A549 (cell line): Measurements from ENCODE around the gene KCNQ1. TPM values are rescaled to one million over a fixed set of nuclear protein-coding genes. Genes with fewer than 3 reads are reported as not detected.
A peak's percentile ranks its signal among the peaks of the same experiment; 100 is the strongest.

ENCODE experiments used
- ATAC-seq, 2 experiments: fragments of 200-7000 bp in 1 of 2; fragments of >200 bp in 1 of 2; cut with Nextera tagmentation in 1 of 2; cut with Tn5 transposase in 1 of 2; 3 replicates each; pipeline versions ENCODE4 v1.8.0 to v1.9.1; 2018 to 2020; ENCODE audit warnings: mild to moderate bottlenecking in 1 of 2, moderate library complexity in 1 of 2
- CTCF ChIA-PET: fragments of 300-600 bp; sonication (Branson Sonifier 250); formaldehyde crosslinking; extraction: SDS; loops from one replicate; lab custom pipeline; 2021; ENCODE audit warnings: antibody characterized with exemption, inconsistent platforms; lab: Yijun Ruan, JAX
- POLR2A ChIA-PET: fragments of 350-600 bp; formaldehyde crosslinking; extraction: SDS; loops from one replicate; lab custom pipeline; 2021; ENCODE audit warnings: antibody characterized with exemption, inconsistent platforms; lab: Yijun Ruan, JAX
- DNase-seq, 2 experiments: peaks; one replicate each; pipeline versions ENCODE4 v3.0.0 to v3.0.0-alpha.2; 2011 to 2016; ENCODE audit warnings: low read depth in 1 of 2, low spot score in 1 of 2
- FAIRE-seq: peaks from 2 replicates; lab custom pipeline; 2011; peaks lifted over from hg19 to GRCh38; lab: Jason Lieb, UNC
- H3K27ac ChIP-seq, 2 experiments: fragments of >200 bp; sonication (Bioruptor Twin); formaldehyde crosslinking; 3 replicates each; pipeline ENCODE4 v1.5.1; 2016 to 2017
- H3K4me1 ChIP-seq: fragments of >200 bp; sonication (Bioruptor Twin); formaldehyde crosslinking; 3 replicates; pipeline ENCODE4 v1.6.1; 2016
- H3K4me2 ChIP-seq: fragments of >200 bp; sonication (Bioruptor Twin); formaldehyde crosslinking; 3 replicates; pipeline ENCODE4 v1.6.1; 2016
- H3K4me3 ChIP-seq: fragments of >200 bp; sonication (Bioruptor Twin); formaldehyde crosslinking; 3 replicates; pipeline ENCODE4 v1.5.1; 2016
- H3K9me3 ChIP-seq: fragments of >200 bp; sonication (Bioruptor Twin); formaldehyde crosslinking; 3 replicates; pipeline ENCODE4 v1.6.1; 2016
- BCL3 ChIP-seq: fragments of >200 bp; sonication (Bioruptor Twin); formaldehyde crosslinking; IDR thresholded peaks from 3 replicates; pipeline ENCODE4 v1.6.1; 2016
- CHD2 ChIP-seq: fragments of 150-350 bp; IDR thresholded peaks from 2 replicates; pipeline ENCODE4 v1.6.1; 2014; ENCODE audit warnings: low read length; ENCODE audit not compliant: partially characterized antibody
- FOSB ChIP-seq: fragments of 250-450 bp; sonication (Bioruptor Pico); IDR thresholded peaks from 2 replicates; pipeline ENCODE4 v1.5.0; 2020; ENCODE audit warnings: mild to moderate bottlenecking, moderate library complexity
- FOSL2 ChIP-seq, 2 experiments: fragments of 450-650 bp in 1 of 2; fragments of >200 bp in 1 of 2; sonication (Bioruptor Twin) in 1 of 2; formaldehyde crosslinking; IDR thresholded peaks; 2 replicates each; pipeline versions ENCODE4 v1.5.0 to v1.6.1; 2016 to 2020; ENCODE audit warnings: mild to moderate bottlenecking in 1 of 2, moderate library complexity in 1 of 2
- GATA3 ChIP-seq: IDR thresholded peaks from 2 replicates; pipeline ENCODE4 v1.6.1; 2012; ENCODE audit warnings: borderline replicate concordance
- HDAC2 ChIP-seq: fragments of 200-600 bp; sonication (generic); IDR thresholded peaks from 2 replicates; pipeline ENCODE4 v1.6.1; 2016
- HMGXB4 ChIP-seq: fragments of 250-450 bp; sonication (Bioruptor Pico); IDR thresholded peaks from 2 replicates; pipeline ENCODE4 v1.5.0; 2021; ENCODE audit warnings: mild to moderate bottlenecking, moderate library complexity, borderline replicate concordance
- JUN ChIP-seq, 2 experiments: fragments of >200 bp; sonication (Bioruptor Twin); formaldehyde crosslinking; IDR thresholded peaks; 2 replicates in 1 of 2; 3 replicates in 1 of 2; pipeline ENCODE4 v1.6.1; 2016 to 2017
- NPAS2 ChIP-seq: fragments of 250-450 bp; sonication (Bioruptor Pico); IDR thresholded peaks from 2 replicates; pipeline ENCODE4 v1.8.0; 2022; ENCODE audit warnings: mild to moderate bottlenecking, moderate library complexity, borderline replicate concordance
- PHF8 ChIP-seq: fragments of 200-600 bp; sonication (generic); IDR thresholded peaks from 2 replicates; pipeline ENCODE4 v1.6.1; 2016; ENCODE audit warnings: low read depth, mild to moderate bottlenecking, antibody characterized with exemption, moderate library complexity, borderline replicate concordance
- POLR2AphosphoS2 ChIP-seq: conservative IDR thresholded peaks from 2 replicates; pipeline ENCODE4 v1.6.1; 2012; ENCODE audit warnings: low read length, improper control_type of control experiment, inconsistent platforms
- RARB ChIP-seq: fragments of 250-450 bp; sonication (Bioruptor Pico); IDR thresholded peaks from 2 replicates; pipeline ENCODE4 v1.8.0; 2021; ENCODE audit warnings: mild to moderate bottlenecking, moderate library complexity
- SMC3 ChIP-seq: fragments of >200 bp; sonication (Bioruptor Twin); formaldehyde crosslinking; IDR thresholded peaks from 3 replicates; pipeline ENCODE4 v1.6.1; 2018; ENCODE audit warnings: inconsistent platforms
- ZFP36 ChIP-seq: fragments of 450-650 bp; IDR thresholded peaks from 2 replicates; pipeline ENCODE4 v1.6.1; 2014; ENCODE audit warnings: borderline replicate concordance; ENCODE audit not compliant: partially characterized antibody
- WGBS: methylation state at CpG from one replicate; pipeline ENCODE4 v1.1.6; 2017; ENCODE audit errors: missing lambda C conversion rate; 5-methylcytosine and 5-hydroxymethylcytosine counted together
- polyA plus RNA-seq, 4 experiments: library from polyadenylated mRNA; depleted of rRNA in 3 of 4; stranded (reverse); fragments of >200 nt; fragmentation: RNase III in 1 of 4; extraction: RNeasy Plus Mini Kit Qiagen cat#74134 plus additional on column Dnase treatment in 1 of 4; gene quantifications; 2 replicates in 3 of 4; 3 replicates in 1 of 4; pipeline ENCODE4 v1.2.3, GENCODE V29; 2011 to 2017
- TF ChIP-seq, protein P1 (sequence below): fragments of 200-600 bp; sonication (generic); IDR thresholded peaks from 2 replicates; pipeline ENCODE4 v1.6.1; 2016; ENCODE audit warnings: antibody characterized with exemption, mild to moderate bottlenecking, moderate library complexity

Gene KCNQ1
- polyA plus RNA-seq, 2 of the 4 experiments (the other 2 are of a cell fraction), result 0.14 to 0.17 TPM

DNA sequence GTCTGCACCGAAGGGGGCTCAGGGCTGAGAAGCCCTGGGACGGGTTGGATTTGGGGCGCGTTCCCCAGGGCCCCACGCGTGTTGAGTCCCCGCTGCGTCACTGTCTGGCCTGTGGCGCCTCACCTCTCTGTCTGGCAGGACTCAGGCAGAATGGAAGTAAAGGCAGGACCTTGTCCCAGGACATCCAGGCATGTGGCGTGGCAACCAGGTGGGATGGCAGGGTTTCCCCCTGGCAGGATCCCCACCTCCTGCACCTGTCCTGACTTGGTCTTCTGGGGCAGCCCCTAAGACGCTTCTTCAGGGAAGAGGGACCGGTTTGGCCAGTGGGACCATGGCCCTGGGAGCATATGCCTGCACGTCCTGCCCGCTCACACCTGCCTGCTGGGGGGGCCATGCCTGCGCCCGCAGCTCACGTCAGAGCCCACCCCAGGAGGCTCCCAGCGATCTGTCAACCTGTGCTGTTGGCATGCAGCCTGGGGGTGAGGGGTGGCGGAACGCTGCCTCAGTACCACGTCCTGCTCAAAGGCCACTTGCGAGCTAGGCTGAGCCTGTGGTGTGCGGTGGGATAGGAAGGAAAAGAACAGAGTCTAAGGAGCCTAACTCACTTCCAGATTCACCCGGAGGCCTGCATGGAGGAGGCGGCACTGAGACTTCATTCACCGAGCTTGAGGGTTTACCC is 72.7 kb downstream of the KCNQ1 start:
- no peak for ATAC-seq
- Histone ChIP-seq H3K4me1 (no peaks in the 10 kb centered on the region), H3K27ac (no peak overlapping the region)
- TF ChIP-seq RARB (CRISPR knock-in tag), result no peak
- TF ChIP-seq PHF8, result no peak
- TF ChIP-seq GATA3, result no peak
- peak; percentile 77 for TF ChIP-seq ZFP36
- TF ChIP-seq FOSL2 (IDR thresholded peaks at IDR 0.05), result no peak
- TF ChIP-seq FOSL2 (CRISPR knock-in tag; IDR thresholded peaks at IDR 0.05), result no peak
- TF ChIP-seq, all 56 proteins: peak for 1
- Histone ChIP-seq H3K9me3 (no peaks in the 10 kb centered on the region), H3K4me2 (no peak overlapping the region), H3K4me3 (no peak overlapping the region)
- no peak for DNase-seq
- no peak for FAIRE-seq
- ChIA-PET CTCF (interaction anchor here (11.1 kb wide), 1 partner anchor 15 kb away, joined by 83 read pairs; no protein-coding TSS in a partner anchor), POLR2A (no interaction called here)
- WGBS, result 61% methylated on average over 15 of the region's 26 CpGs

DNA sequence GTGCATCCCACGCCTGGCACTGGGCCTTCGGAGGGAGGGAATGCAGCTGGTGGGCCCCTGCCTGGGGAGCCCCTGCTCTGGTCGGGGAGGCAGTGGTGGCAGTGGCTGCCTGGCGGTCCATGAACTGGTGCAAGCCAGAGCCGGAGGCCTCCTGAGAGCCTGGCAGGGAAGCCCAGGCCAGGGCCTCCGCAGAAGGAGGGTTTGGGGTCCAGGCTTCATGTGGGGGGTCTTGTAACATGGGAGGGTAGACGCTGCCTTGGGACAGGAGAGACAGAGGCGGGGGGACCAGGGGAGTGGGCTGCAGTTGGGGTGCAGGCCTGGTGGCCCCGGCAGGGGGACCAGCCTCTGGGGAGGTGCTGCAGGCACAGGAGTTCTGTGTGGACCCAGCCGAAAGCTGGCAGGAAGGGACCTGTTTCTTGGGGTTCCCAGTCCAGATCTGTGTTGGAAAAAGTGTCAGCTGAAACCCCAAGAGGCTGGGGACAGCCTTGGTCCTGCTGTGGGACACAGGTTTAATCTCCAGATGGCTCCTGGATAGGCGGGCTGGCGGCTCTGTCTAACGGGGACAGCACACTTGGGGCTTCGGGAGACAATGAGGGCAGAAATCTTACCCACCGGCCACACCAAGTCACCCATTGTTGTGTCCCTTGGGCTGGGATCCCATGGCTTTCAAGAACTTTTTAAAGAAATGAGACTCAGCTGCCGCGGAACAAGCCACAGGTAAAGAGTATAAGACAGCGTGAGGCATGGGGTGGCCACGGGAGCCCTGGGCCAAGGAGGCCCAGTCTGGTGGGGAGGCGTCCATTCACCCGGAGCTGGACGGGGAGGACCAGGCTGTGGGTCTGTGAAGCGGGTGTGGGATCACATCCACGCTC is 73.5 kb downstream of the KCNQ1 start:
- ATAC-seq, result no peak; a peak in 2 of 6 replicates
- no peaks in the 10 kb centered on the region for H3K4me1 ChIP-seq
- ChIA-PET CTCF (interaction anchor here (0.9 to 11.1 kb wide), 4 partner anchors 14 to 370 kb away, joined by 3 to 83 read pairs (median 14); partner anchors contain the start of gene TRPM5), POLR2A (no interaction called here)
- no peak overlapping the region for H3K27ac ChIP-seq
- H3K4me3 ChIP-seq, result no peak overlapping the region
- no peak overlapping the region for H3K4me2 ChIP-seq
- no peak for DNase-seq
- TF ChIP-seq POLR2AphosphoS2 (no peak), BCL3 (no peak), FOSB (no peak), SMC3 (no peak), HDAC2 (no peak), CHD2 (no peak), HMGXB4 (no peak), NPAS2 (no peak), ZFP36 (no peak), JUN (IDR thresholded peaks at IDR 0.05) (no peak)
- TF ChIP-seq, protein P1, sequence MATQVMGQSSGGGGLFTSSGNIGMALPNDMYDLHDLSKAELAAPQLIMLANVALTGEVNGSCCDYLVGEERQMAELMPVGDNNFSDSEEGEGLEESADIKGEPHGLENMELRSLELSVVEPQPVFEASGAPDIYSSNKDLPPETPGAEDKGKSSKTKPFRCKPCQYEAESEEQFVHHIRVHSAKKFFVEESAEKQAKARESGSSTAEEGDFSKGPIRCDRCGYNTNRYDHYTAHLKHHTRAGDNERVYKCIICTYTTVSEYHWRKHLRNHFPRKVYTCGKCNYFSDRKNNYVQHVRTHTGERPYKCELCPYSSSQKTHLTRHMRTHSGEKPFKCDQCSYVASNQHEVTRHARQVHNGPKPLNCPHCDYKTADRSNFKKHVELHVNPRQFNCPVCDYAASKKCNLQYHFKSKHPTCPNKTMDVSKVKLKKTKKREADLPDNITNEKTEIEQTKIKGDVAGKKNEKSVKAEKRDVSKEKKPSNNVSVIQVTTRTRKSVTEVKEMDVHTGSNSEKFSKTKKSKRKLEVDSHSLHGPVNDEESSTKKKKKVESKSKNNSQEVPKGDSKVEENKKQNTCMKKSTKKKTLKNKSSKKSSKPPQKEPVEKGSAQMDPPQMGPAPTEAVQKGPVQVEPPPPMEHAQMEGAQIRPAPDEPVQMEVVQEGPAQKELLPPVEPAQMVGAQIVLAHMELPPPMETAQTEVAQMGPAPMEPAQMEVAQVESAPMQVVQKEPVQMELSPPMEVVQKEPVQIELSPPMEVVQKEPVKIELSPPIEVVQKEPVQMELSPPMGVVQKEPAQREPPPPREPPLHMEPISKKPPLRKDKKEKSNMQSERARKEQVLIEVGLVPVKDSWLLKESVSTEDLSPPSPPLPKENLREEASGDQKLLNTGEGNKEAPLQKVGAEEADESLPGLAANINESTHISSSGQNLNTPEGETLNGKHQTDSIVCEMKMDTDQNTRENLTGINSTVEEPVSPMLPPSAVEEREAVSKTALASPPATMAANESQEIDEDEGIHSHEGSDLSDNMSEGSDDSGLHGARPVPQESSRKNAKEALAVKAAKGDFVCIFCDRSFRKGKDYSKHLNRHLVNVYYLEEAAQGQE, result no peak
- FAIRE-seq, result no peak
- no peaks in the 10 kb centered on the region for H3K9me3 ChIP-seq
- WGBS, result 65% methylated on average over 23 of the region's 24 CpGs
